Activated CD4-positive, alpha-beta T cell treated with anti-CD3 and anti-CD28 coated beads for 1 hour (primary cell): ENCODE results near the gene CDC20.
A peak's percentile ranks its signal among the peaks of the same experiment; 100 is the strongest.
"Not testable (repeated sequence)": the region's sequence is repeated elsewhere in the genome, so short reads cannot be mapped to it uniquely, and the experiment has no call there.

Source experiments
- DNase-seq: peaks from one replicate; pipeline ENCODE4 v3.0.0-alpha.2; 2020

CDC20 gene

DNA sequence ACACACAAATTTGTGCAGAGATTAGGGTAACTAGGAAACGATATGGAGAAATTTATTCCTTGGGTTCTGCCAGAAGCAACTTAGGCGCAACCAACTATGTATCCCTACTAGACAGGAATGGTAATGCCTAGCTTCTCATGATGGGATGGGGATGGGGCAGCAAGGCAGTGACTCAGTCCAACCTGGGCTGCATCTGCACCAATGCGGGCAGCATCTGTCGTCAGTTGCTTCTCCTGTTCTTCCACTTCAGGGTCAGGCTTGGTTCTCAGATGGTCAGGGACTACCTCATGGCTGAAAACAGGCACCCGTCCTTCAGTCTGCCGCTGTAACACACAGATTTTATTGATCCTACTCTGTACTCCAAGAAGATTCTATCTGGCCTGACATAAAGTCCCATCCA lies 27.9 kb downstream of the CDC20 start:
- DNase-seq: no peak

DNA sequence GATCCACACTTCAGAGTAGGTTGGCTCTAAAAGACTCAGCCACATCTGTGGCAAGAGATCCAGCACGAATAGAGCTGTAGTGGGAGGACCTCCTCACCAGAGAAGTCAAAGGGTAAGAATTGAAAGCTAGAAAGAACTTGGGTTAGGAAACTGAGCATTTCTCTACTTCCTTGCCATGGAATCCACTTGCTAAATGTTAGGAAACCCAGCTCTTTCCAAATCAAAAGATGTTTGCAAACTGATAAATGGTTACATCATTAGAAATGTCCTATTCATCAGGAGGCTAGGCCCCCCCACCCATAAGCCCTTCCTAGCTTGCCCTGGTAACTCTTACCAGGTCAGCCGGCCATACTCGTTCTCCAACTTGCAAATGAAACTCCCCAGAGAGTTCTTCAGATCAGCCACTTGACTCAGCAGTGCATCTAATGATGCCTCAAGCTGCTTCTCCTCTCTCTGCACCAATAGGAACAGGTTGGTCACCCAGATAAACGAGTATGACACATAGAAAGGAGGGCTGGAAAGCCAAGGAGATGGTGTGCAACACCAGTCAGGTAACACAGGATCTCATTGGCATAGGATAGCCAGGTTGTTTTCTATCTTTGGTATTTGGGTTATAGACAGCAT lies 29.3 kb downstream of the CDC20 start:
- DNase-seq: no peak

DNA sequence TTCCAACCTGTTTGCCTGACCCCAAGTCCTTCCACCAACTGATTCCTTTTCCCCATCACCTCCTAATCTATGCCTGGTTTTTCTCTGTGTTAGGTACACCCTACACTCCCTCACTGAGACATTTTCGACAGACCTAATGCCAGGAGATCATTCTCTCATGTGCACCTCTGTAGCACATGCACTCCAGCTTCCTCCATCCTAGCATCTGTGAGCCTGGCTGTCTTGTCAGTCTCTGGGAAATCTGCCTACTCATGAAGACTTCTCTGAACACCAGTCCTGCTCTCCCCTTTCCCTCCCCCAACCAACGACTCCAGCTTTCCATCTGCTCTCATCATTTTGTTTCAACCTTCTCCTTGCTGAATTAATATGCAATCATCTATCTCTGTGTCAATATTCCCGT lies 29.8 kb downstream of the CDC20 start:
- no peak for DNase-seq

DNA sequence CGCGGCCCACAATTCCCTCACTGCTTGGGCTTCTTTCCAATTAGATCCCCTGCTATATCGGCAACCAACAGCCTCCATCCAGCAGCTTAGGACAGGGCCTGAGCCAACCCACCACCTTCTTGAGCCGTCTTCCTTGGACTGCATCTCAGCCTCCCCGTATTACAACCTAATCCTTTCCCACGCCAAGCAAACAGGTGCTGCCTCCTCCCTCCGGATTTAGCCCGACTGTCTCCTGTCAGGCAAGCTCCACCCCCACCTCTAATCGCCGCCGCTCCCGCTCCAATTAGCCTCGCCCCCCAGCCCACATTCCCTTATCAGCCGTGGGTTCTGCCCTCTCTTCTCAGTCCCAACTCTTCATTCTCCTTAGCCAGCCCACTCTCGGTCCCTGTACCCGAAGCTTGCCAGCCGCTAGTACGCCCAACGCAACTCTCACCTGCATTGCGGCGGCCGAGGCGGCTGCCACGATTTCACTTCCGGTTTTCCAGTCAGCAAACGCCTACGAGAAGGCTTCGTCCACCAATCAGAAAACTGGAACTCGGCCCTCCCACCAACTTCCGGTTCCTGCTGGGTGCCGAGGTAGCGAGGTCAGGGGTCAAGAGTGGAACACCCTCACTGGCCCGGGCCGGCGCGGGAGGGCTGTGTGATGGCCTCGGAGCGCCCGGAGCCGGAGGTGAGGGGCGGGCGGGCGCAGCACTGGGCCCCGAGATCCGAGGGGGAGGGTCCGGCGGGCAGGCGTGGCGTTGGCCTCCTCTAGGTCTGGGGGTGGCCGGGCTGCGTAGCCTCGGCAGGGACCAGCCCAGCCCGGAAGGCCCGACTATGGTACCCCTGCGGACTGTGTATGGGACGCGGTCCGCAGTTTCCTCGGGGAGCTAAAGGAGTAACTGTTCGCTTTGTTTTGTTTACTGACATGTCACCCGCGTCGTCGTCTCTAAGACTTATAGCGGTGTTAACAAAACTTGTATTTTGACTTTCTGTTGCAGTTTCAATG lies 30.8 kb downstream of the CDC20 start, which contains the start of the genes MED8 and SZT2:
Gene MED8, minus strand, starts transcription at position 475 of the 988 bp plus-strand sequence. Its CDS starts 36 bp downstream, at position 439.
Gene SZT2, plus strand, starts transcription at position 574 of the 988 bp plus-strand sequence. Its CDS starts 70 bp downstream, at position 644.
- DNase-seq: peak; percentile 88

DNA sequence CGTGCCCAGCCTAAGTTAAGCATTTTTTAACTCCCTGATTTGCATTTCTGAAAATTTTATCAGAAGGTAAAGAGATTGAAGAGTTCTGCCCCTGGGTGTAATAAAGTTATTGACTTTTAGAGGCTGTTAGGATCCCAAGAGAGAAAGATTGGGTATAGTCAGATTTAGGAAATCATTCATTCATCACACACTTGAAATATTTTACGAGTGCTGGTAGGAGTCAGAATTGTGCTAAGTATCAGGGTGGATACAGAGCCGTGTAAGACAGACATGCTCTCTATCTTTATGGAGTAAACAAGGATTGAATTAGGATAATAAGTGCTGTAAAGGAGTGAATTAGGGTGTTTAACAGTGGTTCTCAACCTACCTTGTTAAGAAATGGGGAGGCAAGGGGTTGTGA lies 33.9 kb downstream of the CDC20 start:
- DNase-seq: no peak

DNA sequence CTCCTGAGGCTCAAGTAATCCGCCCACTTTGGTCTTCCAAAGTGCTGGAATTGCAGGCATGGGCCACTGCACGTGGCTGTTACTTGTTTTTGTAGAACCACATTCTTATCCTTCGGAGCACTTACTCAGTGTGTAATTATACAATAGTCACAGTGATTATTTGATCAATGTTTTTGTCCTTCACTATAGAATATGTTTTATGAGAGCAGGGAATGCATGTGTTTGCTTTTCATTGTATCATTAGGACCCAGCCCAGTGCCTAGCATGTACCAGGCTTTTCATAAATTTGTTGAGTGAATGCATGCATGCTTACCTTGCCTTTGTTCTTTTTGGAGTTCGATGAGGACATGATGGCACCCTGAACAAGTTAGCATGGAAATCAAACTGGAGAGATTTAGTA lies 36.7 kb downstream of the CDC20 start:
- no peak for DNase-seq

DNA sequence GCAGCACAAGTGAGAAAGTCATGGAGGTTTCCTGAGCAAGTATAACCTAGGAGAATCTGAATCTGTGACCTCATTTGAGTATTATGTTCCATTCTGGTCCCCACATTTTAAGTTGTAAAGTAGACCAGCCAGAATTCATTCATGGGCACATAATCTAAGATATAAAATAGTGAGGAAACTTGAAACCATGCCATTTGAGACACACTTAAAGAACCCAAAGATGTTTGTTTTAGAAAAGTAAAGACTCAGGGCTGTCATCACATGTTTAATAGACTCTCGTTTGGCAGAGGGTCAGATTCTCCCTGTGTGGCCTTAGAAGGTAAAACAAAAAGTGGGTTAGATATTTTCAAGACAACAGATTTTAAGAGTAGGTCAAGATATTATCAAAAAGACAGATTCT lies 37.3 kb downstream of the CDC20 start:
- DNase-seq: no peak

DNA sequence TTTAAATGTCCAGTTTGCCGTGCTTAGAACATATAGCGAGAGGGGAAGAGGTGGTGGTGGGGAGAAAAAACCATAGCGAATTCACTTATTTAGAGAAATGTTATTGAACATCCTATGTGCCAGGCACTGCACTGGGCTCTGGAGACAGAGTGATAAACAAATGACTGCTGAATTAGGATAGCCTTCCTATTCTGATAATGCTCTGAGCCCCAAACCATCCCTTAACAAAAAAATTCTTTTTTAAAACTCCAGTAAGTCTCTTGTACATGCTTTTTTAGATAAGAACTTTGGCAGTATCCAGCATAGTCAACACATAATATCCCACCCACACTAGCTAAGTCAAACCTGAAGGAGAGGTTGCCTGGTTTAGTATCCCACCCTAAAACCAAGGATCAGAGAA lies 39.4 kb downstream of the CDC20 start:
- DNase-seq: no peak

DNA sequence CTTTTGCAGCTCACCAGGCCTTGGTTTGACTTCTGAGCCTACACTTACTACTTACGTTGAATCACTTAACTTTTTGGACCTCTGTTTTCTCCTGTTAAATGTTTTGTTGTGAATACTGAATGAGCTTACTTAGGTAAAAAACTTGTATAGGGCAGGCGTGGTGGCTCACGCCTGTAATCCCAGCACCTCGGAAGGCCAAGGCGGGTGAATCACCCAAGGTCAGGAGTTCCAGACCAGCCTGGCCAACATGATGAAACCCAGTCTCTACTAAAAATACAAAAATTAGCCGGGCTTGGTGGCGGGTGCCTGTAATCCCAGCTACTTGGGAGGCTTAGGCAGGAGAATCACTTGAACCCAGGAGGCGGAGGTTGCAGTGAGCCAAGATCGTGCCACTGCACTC lies 41.7 kb downstream of the CDC20 start:
- DNase-seq: not testable (repeated sequence)

DNA sequence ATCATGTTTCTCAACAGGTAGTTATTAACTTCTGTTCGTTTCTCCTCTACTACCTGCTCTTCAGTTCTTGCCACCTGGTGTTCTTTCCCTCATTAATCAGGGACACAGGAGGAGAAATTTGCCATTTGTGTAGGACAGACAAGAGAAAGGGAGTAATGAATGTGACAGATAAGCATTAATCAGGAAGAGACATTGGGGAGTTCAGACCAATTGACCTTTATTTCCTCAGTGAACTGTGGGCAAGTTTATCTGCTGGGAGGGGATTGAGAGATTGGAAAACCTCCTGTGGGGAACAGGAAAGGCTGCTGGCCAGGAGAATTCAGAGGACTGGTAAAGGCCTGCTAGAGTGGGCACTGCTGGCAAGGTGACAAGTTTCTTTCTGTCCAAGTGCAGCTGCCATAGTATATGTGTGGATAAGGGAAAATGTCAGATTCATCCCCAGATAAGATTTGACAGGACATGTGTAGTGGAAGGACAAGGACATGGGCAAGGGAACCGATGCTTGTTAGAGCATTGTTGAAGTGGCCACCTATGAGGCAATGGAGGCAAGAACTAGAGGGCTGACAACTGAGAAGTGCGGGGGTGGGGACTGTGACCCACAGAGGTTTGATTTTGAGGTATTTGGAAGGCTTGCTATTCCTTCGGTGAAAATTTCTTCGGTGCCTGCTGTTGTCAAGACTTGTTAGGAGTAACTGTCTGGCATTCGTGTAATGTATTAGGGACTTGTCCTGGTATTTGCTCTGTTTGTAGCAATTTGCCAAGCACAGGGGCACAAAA lies 43.5 kb downstream of the CDC20 start:
- DNase-seq: no peak

DNA sequence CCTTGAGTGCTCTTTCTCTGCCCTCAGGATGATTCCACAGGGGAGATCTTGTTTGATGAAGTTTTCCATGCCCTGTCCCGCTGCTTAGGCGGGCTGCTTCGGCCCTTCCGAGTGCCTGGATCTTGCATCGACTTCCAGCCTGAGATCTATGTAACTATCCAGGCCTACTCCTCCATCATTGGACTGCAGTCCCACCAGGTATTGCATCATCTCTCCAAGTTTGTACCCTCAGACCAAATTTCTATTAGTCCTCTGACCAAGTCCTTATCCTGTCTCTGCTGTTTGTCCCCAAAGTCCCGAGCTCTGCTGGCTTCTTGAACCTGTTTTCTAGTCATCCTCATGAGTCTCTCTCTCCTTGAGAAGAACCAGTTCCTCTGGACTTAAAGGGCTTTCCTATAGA lies 45.6 kb downstream of the CDC20 start:
- DNase-seq: no peak

DNA sequence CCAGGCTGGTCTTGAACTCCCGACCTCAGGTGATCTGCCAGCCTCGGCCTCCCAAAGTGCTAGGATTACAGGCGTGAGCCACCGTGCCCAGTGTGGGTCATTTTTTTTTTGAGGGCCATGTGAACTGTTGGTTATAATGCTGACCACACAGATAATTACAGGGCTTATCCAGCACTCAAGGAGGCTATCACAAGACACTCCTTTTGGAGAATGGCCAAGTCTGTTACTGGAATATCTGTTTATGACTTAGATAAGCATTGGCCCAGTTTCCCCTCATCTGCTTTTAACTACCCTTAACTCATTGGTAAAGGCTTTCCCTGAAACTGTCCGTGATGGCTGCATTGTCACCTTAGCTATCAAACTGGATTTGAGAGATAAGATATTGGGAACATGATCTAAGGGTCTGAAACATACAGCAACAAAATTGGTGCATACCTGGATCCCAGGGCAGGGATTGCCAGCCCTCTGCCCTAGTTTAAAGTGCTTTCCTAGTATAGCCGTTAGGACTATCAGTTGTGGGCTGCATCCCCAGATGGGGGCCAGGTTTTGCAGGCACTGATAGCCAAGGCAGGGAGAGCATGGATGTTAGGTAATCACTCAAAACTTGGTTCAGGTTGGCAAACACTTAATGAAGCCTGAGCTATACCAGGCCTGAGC lies 46.6 kb downstream of the CDC20 start:
- DNase-seq: no peak

DNA sequence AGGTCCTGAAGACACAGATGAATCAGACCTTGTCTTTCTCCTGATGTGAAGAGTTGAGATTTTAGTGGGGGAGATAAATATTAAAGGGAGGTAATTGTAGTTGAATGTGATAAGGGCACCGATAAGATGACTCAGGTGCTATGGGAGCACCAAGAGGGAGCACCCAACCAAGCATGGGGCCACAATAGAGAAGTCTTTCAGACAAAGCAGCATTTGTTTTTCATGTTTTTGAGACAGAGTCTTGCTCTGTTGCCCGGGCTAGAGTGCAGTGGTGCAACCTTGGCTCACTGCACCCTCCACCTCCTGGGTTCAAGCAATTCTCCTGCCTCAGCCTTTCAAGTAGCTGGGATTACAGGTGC lies 47.1 kb downstream of the CDC20 start:
- no peak for DNase-seq

DNA sequence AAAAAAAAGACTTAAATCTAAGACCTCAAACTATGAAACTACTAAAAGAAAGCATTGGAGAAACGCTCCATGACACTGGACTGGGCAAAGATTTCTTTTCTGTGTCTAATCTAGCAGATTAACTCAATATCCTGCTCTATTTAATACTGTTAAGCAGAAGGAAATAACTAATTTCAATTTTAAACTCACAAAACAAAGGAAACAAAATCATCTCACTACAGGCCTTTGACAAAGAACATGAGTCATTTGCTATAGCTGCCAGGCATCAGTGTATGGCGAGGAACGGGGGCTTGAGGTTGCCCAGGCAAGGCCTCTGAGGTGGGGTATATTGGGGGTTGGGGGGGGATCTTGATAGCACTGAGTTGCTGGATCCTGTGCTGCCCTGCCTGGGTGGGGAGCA lies 51.8 kb downstream of the CDC20 start:
- DNase-seq: no peak
